Endothelial cell of umbilical vein (primary cell): ENCODE measurements around the gene TDP1. TPM values are rescaled to one million over a fixed set of nuclear protein-coding genes. Genes with fewer than 3 reads are reported as not detected.

Experiments used
- BruUV-seq: library from RNA; stranded (reverse); fragments of 400-500 nt; replicated peaks from 2 replicates; lab custom pipeline; 2021; lab: Mats Ljungman, UMichigan
- CTCF ChIA-PET: fragments of 300-600, 350-600 bp; sonication (Branson Sonifier 250); formaldehyde crosslinking; loops from one replicate; lab custom pipeline; 2021; ENCODE audit warnings: antibody characterized with exemption, inconsistent platforms; lab: Charles Lee
- POLR2A ChIA-PET: fragments of 300-600, 350-600 bp; sonication (Branson Sonifier 250); formaldehyde crosslinking; loops from one replicate; lab custom pipeline; 2021; ENCODE audit warnings: antibody characterized with exemption, inconsistent platforms; lab: Charles Lee
- DNase-seq: peaks from one replicate; pipeline ENCODE4 v3.0.0-alpha.2; 2011; ENCODE audit warnings: low read depth, low spot score
- FAIRE-seq: peaks from 2 replicates; lab custom pipeline; 2011; peaks lifted over from hg19 to GRCh38; lab: Jason Lieb, UNC
- H2AFZ ChIP-seq: 2 replicates; pipeline ENCODE4 v1.6.0; 2012; ENCODE audit warnings: low read depth, low read length, control low read depth, inconsistent platforms
- H3K27ac ChIP-seq: 2 replicates; pipeline ENCODE4 v1.5.1; 2011; ENCODE audit warnings: low read depth, mild to moderate bottlenecking, control low read depth, low read length, moderate library complexity; ENCODE audit not compliant: insufficient read depth
- H3K27me3 ChIP-seq, 2 experiments: 2 replicates each; pipeline versions ENCODE4 v1.6.0 to v1.6.1; 2011; ENCODE audit warnings: low read length in 2 of 2, mixed read lengths in 1 of 2; ENCODE audit not compliant: control insufficient read depth in 2 of 2, insufficient read depth in 2 of 2
- H3K36me3 ChIP-seq, 2 experiments: 2 replicates in 1 of 2; 3 replicates in 1 of 2; pipeline ENCODE4 v1.5.1; 2011; ENCODE audit warnings: low read length in 2 of 2, mild to moderate bottlenecking in 1 of 2, moderate library complexity in 1 of 2; ENCODE audit not compliant: control insufficient read depth in 2 of 2, insufficient read depth in 2 of 2; ENCODE audit errors: extremely low read depth in 1 of 2
- H3K4me1 ChIP-seq: 3 replicates; pipeline ENCODE4 v1.5.1; 2011; ENCODE audit warnings: mild to moderate bottlenecking, low read length; ENCODE audit not compliant: control insufficient read depth, insufficient read depth; ENCODE audit errors: extremely low read depth
- H3K4me2 ChIP-seq: 2 replicates; pipeline ENCODE4 v1.6.1; 2011; ENCODE audit warnings: low read length, control low read depth, mixed read lengths; ENCODE audit not compliant: insufficient read depth
- H3K4me3 ChIP-seq, 3 experiments: fragments of 200-600 bp in 1 of 3; sonication (generic), shearing (Covaris generic) in 1 of 3; replicated peaks in 1 of 3; 2 replicates each; pipeline ENCODE4 v1.5.1; 2011 to 2016; ENCODE audit warnings: control low read depth in 3 of 3, low read length in 3 of 3, mild to moderate bottlenecking in 2 of 3, inconsistent platforms in 1 of 3, low read depth in 1 of 3, moderate library complexity in 1 of 3; ENCODE audit not compliant: insufficient read depth in 1 of 3
- H3K79me2 ChIP-seq: 2 replicates; pipeline ENCODE4 v1.6.0; 2012; ENCODE audit warnings: low read length, inconsistent platforms; ENCODE audit not compliant: control insufficient read depth, insufficient read depth
- H3K9ac ChIP-seq: replicated peaks from 2 replicates; pipeline ENCODE3; 2011; ENCODE audit warnings: low read length, control low read depth; ENCODE audit not compliant: insufficient read depth; ENCODE audit errors: extremely low read depth
- H3K9me1 ChIP-seq: replicated peaks from 3 replicates; pipeline ENCODE4 v1.6.0; 2011; ENCODE audit warnings: mild to moderate bottlenecking, low read length; ENCODE audit not compliant: control insufficient read depth, insufficient read depth; ENCODE audit errors: extremely low read depth
- H3K9me3 ChIP-seq: replicated peaks from 2 replicates; pipeline ENCODE4 v1.5.1; 2012; ENCODE audit warnings: low read length, inconsistent platforms; ENCODE audit not compliant: control insufficient read depth, insufficient read depth
- H4K20me1 ChIP-seq: replicated peaks from 2 replicates; pipeline ENCODE3; 2011; ENCODE audit warnings: mild to moderate bottlenecking, low read length; ENCODE audit not compliant: control insufficient read depth, insufficient read depth; ENCODE audit errors: extremely low read depth
- EZH2 ChIP-seq: IDR thresholded peaks from 2 replicates; pipeline ENCODE4 v1.6.1; 2012; ENCODE audit warnings: borderline replicate concordance, low read depth, mild to moderate bottlenecking, moderate library complexity, low read length, inconsistent platforms; ENCODE audit not compliant: severe bottlenecking
- FOS ChIP-seq: IDR thresholded peaks from 2 replicates; pipeline ENCODE4 v1.6.1; 2011; ENCODE audit warnings: mild to moderate bottlenecking, low read length, moderate library complexity, borderline replicate concordance; ENCODE audit not compliant: insufficient read depth
- GATA2 ChIP-seq: IDR thresholded peaks from 2 replicates; pipeline ENCODE4 v1.7.0; 2011; ENCODE audit warnings: low read depth, mild to moderate bottlenecking, moderate library complexity, mixed read lengths, low read length; ENCODE audit not compliant: insufficient read length, insufficient read depth
- JUN ChIP-seq: IDR thresholded peaks from 2 replicates; pipeline ENCODE4 v1.6.1; 2011; ENCODE audit warnings: borderline replicate concordance, low read depth; ENCODE audit not compliant: insufficient read length, insufficient read depth
- MYC ChIP-seq: IDR thresholded peaks from one replicate; pipeline ENCODE4 v1.6.1; 2011; ENCODE audit warnings: mild to moderate bottlenecking, low read depth, low read length
- POLR2A ChIP-seq: IDR thresholded peaks from 2 replicates; pipeline ENCODE4 v1.6.1; 2012; ENCODE audit warnings: low read depth, mild to moderate bottlenecking, control low read depth, low read length
- POLR2AphosphoS5 ChIP-seq: IDR thresholded peaks from 2 replicates; pipeline ENCODE4 v1.6.1; 2012; ENCODE audit warnings: low read depth, mild to moderate bottlenecking, control low read depth, low read length, moderate library complexity; ENCODE audit not compliant: insufficient read depth
- dilution Hi-C: fragments of 300-500 bp; cut with MboI; formaldehyde crosslinking; loops from one replicate; pipeline ENCODE4 v1.15.0; 2019; ENCODE audit warnings: low sequenced_read_pairs; ENCODE audit not compliant: extremely low pct_ligation_motif_present
- intact Hi-C: fragments of 100-400 bp; cut with micrococcal nuclease; formaldehyde crosslinking; loops from one replicate; pipeline ENCODE4 v1.10.0; 2022
- polyA plus RNA-seq, 4 experiments: library from polyadenylated mRNA; depleted of rRNA in 3 of 4; stranded (reverse) in 3 of 4; unstranded in 1 of 4; fragments of >200 nt; gene quantifications; 2 replicates each; pipeline versions ENCODE4 v1.2.1 to v1.2.3, GENCODE V29; 2011 to 2012; ENCODE audit warnings: missing spikeins in 1 of 4
- total RNA-seq: library from RNA; stranded (reverse); gene quantifications from 2 replicates; pipeline ENCODE4 v1.2.3, GENCODE V29; 2021
- TF ChIP-seq, protein P1 (sequence below), 2 donors: IDR thresholded peaks; 1 replicate in 1 of 2; 2 replicates in 1 of 2; pipeline ENCODE4 v1.5.1; 2011; ENCODE audit warnings: low read length in 2 of 2, mild to moderate bottlenecking in 2 of 2, moderate library complexity in 2 of 2, control low read depth in 1 of 2, inconsistent platforms in 1 of 2, low read depth in 1 of 2; ENCODE audit not compliant: insufficient read depth in 1 of 2; ENCODE audit errors: extremely low read depth in 1 of 2
- TF ChIP-seq, protein P2 (sequence below): IDR thresholded peaks from 2 replicates; pipeline ENCODE4 v1.6.1; 2011; ENCODE audit not compliant: insufficient read depth, insufficient read length

The TDP1 gene
- total and polyA plus RNA-seq, 2 donors (not counting 3 experiments of a cell fraction or from before 2014, with no cell fraction given), result 14.1 to 30.5 TPM

DNA sequence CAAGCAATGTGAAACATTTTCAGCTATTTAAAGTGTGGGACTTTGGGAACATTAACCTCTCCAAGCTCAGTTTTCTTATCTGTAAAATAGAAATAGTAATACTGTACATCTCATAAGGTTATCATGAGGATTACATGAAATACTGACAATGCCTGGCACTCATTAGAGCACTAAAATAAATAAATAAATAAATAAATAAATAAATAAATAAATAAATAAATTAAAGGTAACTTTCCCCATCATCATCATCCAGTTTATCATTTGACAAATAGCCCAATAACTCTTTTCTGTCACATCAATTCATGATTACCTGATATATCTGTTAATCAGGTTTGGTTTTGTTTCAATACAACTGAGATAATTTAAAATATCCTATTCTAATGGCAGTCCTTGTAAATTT, 49.7 kb upstream of the TDP1 start:
- no peaks in the 10 kb centered on the region for H3K27me3 ChIP-seq
- H3K4me1 ChIP-seq, result no peaks in the 10 kb centered on the region
- TF ChIP-seq, protein P1, sequence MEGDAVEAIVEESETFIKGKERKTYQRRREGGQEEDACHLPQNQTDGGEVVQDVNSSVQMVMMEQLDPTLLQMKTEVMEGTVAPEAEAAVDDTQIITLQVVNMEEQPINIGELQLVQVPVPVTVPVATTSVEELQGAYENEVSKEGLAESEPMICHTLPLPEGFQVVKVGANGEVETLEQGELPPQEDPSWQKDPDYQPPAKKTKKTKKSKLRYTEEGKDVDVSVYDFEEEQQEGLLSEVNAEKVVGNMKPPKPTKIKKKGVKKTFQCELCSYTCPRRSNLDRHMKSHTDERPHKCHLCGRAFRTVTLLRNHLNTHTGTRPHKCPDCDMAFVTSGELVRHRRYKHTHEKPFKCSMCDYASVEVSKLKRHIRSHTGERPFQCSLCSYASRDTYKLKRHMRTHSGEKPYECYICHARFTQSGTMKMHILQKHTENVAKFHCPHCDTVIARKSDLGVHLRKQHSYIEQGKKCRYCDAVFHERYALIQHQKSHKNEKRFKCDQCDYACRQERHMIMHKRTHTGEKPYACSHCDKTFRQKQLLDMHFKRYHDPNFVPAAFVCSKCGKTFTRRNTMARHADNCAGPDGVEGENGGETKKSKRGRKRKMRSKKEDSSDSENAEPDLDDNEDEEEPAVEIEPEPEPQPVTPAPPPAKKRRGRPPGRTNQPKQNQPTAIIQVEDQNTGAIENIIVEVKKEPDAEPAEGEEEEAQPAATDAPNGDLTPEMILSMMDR (IDR thresholded peaks at IDR 0.05; ENCODE audit: extremely low read depth in 1 of 2, insufficient read depth in 1 of 2, low read depth in 1 of 2, low read length in 2 of 2), result no peak
- TF ChIP-seq FOS, result no peak
- no peak for TF ChIP-seq POLR2A
- no peak for TF ChIP-seq GATA2
- no peak for TF ChIP-seq POLR2AphosphoS5
- TF ChIP-seq MYC, result no peak
- TF ChIP-seq, protein P2, sequence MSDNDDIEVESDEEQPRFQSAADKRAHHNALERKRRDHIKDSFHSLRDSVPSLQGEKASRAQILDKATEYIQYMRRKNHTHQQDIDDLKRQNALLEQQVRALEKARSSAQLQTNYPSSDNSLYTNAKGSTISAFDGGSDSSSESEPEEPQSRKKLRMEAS, result no peak
- no peak for TF ChIP-seq JUN
- no peak for TF ChIP-seq EZH2
- ChIA-PET POLR2A (no interaction called here), CTCF (no interaction called here)
- H3K79me2 ChIP-seq, result no peaks in the 10 kb centered on the region
- no peak for FAIRE-seq
- H3K36me3 ChIP-seq, result no peaks in the 10 kb centered on the region
- H3K9me3 ChIP-seq, result no peaks in the 10 kb centered on the region
- H3K9ac ChIP-seq, result no peak overlapping the region
- H3K9me1 ChIP-seq, result no peaks in the 10 kb centered on the region
- no peak for DNase-seq
- BruUV-seq, result no TSS peak
- no peak overlapping the region for H3K4me3 ChIP-seq
- no peak overlapping the region for H3K27ac ChIP-seq
- no peak overlapping the region for H3K4me2 ChIP-seq
- no peaks in the 10 kb centered on the region for H4K20me1 ChIP-seq
- intact Hi-C loops (no loop called here), dilution Hi-C loops (no loop called here)
- H2AFZ ChIP-seq, result no peak overlapping the region
